ENCODE measurements around the gene GDI1.

The GDI1 gene

GRCh38 chrX:154408659-154409221, 28.2 kb upstream of the GDI1 start:
- no peak for DNase-seq (ENCODE audit: low read depth in 2 of 2)

- DNase-seq (ENCODE audit: low read depth in 2 of 2) = no peak
Observed at GRCh38 chrX:154409222-154409871, 27.6 kb upstream of the GDI1 start, which contains the start of gene DNASE1L1. Gene DNASE1L1 (minus strand): TSS chrX:154409254. CDS start chrX:154405568, 3,686 bp downstream.

- DNase-seq (ENCODE audit: low read depth in 2 of 2) = peak in 1 of 2 donors; percentile 39
Observed at GRCh38 chrX:154411981-154412340, 25.0 kb upstream of the GDI1 start.

- no peak for DNase-seq (ENCODE audit: low read depth in 2 of 2)
Observed at GRCh38 chrX:154412468-154412867, 24.5 kb upstream of the GDI1 start.

GRCh38 chrX:154413142-154413541, 23.8 kb upstream of the GDI1 start:
- no peak for DNase-seq (ENCODE audit: low read depth in 2 of 2)

- no peak for DNase-seq (ENCODE audit: low read depth in 2 of 2)
Observed at GRCh38 chrX:154417157-154417556, 19.8 kb upstream of the GDI1 start.

- no peak for DNase-seq (ENCODE audit: low read depth in 2 of 2)
Observed at GRCh38 chrX:154419189-154419588, 17.8 kb upstream of the GDI1 start.

GRCh38 chrX:154419688-154420401, 17.1 kb upstream of the GDI1 start:
- no peak for DNase-seq (ENCODE audit: low read depth in 2 of 2)

GRCh38 chrX:154420402-154420756, 16.6 kb upstream of the GDI1 start:
- no peak for DNase-seq (ENCODE audit: low read depth in 2 of 2)

GRCh38 chrX:154426916-154427770, 9.8 kb upstream of the GDI1 start:
- DNase-seq (ENCODE audit: low read depth in 2 of 2) = no peak

GRCh38 chrX:154428176-154429171, 8.5 kb upstream of the GDI1 start, which contains the start of gene ATP6AP1:
Gene ATP6AP1 (plus strand): TSS chrX:154428677. CDS start chrX:154428693, 16 bp downstream.
- peak; percentile 83 to 86 for DNase-seq (ENCODE audit: low read depth in 2 of 2)

- no peak for DNase-seq (ENCODE audit: low read depth in 2 of 2)
Observed at GRCh38 chrX:154429711-154430110, 7.2 kb upstream of the GDI1 start.

- no peak for DNase-seq (ENCODE audit: low read depth in 2 of 2)
Observed at GRCh38 chrX:154430479-154430878, 6.5 kb upstream of the GDI1 start.

GRCh38 chrX:154430916-154431315, 6.0 kb upstream of the GDI1 start:
- no peak for DNase-seq (ENCODE audit: low read depth in 2 of 2)

- no peak for DNase-seq (ENCODE audit: low read depth in 2 of 2)
Observed at GRCh38 chrX:154431341-154431740, 5.6 kb upstream of the GDI1 start.

- DNase-seq (ENCODE audit: low read depth in 2 of 2) = no peak
Observed at GRCh38 chrX:154432210-154432609, 4.7 kb upstream of the GDI1 start.

GRCh38 chrX:154433605-154434004, 3.3 kb upstream of the GDI1 start:
- no peak for DNase-seq (ENCODE audit: low read depth in 2 of 2)

- DNase-seq (ENCODE audit: low read depth in 2 of 2) = no peak
Observed at GRCh38 chrX:154434394-154435168, 2.4 kb upstream of the GDI1 start.

- no peak for DNase-seq (ENCODE audit: low read depth in 2 of 2)
Observed at GRCh38 chrX:154435171-154435733, 1.7 kb upstream of the GDI1 start.
